HepG2 (cell line): ENCODE data around the gene CCDC122. TPM values are rescaled to one million over a fixed set of nuclear protein-coding genes. Genes with fewer than 3 reads are reported as not detected.

Experiments used
- ATAC-seq: fragments of 200-7000 bp; cut with Tn5 transposase; 3 replicates; pipeline ENCODE4 v1.9.1; 2020; ENCODE audit warnings: mild to moderate bottlenecking, moderate library complexity
- BruUV-seq: library from RNA; stranded (reverse); fragments of 400-500 nt; replicated peaks from 2 replicates; lab custom pipeline; 2021; lab: Mats Ljungman, UMichigan
- CTCF ChIA-PET: fragments of 300-600 bp; formaldehyde crosslinking; extraction: SDS; loops from one replicate; lab custom pipeline; 2021; ENCODE audit warnings: low total read pairs, inconsistent platforms, low intra/inter-chr PET ratio; lab: Yijun Ruan, JAX
- POLR2A ChIA-PET: fragments of 350-600 bp; sonication (Branson Sonifier 250); formaldehyde crosslinking; loops from one replicate; lab custom pipeline; 2020; ENCODE audit warnings: antibody characterized with exemption, inconsistent platforms; lab: Yijun Ruan, JAX
- DNase-seq: peaks from one replicate; pipeline ENCODE4 v3.0.0-alpha.2; 2015; ENCODE audit warnings: low spot score
- FAIRE-seq: peaks from 3 replicates; lab custom pipeline; 2011; peaks lifted over from hg19 to GRCh38; lab: Jason Lieb, UNC
- H2AFZ ChIP-seq: one replicate; pipeline ENCODE4 v1.6.1; 2011; ENCODE audit warnings: low read length, inconsistent platforms
- H3K27ac ChIP-seq: fragments of 300-600 bp; 3 replicates; pipeline ENCODE4 v1.8.0; 2011; ENCODE audit warnings: mixed run types, mild to moderate bottlenecking, mixed read lengths, low read length, inconsistent platforms; ENCODE audit not compliant: insufficient read depth; ENCODE audit errors: extremely low read length
- H3K27me3 ChIP-seq, 2 experiments: fragments of 200-600 bp in 1 of 2; 2 replicates in 1 of 2; 3 replicates in 1 of 2; pipeline versions ENCODE4 v1.6.0 to v1.8.0; 2011; ENCODE audit warnings: low read length in 2 of 2, mild to moderate bottlenecking in 2 of 2, moderate library complexity in 2 of 2, inconsistent platforms in 1 of 2; ENCODE audit not compliant: insufficient read depth in 2 of 2, control insufficient read depth in 1 of 2
- H3K36me3 ChIP-seq, 2 experiments: fragments of 200-600 bp in 1 of 2; replicated peaks in 1 of 2; 2 replicates in 1 of 2; 3 replicates in 1 of 2; pipeline versions ENCODE4 v1.5.1 to v1.8.0; 2011; ENCODE audit warnings: low read length in 2 of 2, inconsistent platforms in 1 of 2; ENCODE audit not compliant: insufficient read depth in 2 of 2, control insufficient read depth in 1 of 2
- H3K4me1 ChIP-seq: 2 replicates; pipeline ENCODE4 v1.5.1; 2012; ENCODE audit warnings: low read length, inconsistent platforms; ENCODE audit not compliant: insufficient read depth
- H3K4me2 ChIP-seq: 2 replicates; pipeline ENCODE4 v1.6.0; 2011; ENCODE audit warnings: low read depth, low read length, inconsistent platforms
- H3K4me3 ChIP-seq, 3 experiments: fragments of 200-600 bp in 1 of 3; sonication (generic), shearing (Covaris generic) in 1 of 3; replicated peaks in 1 of 3; 2 replicates each; pipeline ENCODE4 v1.5.1; 2011 to 2016; ENCODE audit warnings: low read length in 3 of 3, inconsistent platforms in 2 of 3, low read depth in 2 of 3, mild to moderate bottlenecking in 2 of 3, control low read depth in 1 of 3, mixed read lengths in 1 of 3; ENCODE audit not compliant: insufficient read depth in 1 of 3
- H3K79me2 ChIP-seq: one replicate; pipeline ENCODE4 v1.6.1; 2011; ENCODE audit warnings: low read length, inconsistent platforms; ENCODE audit not compliant: insufficient read depth
- H3K9ac ChIP-seq: 2 replicates; pipeline ENCODE4 v1.6.0; 2011; ENCODE audit warnings: mild to moderate bottlenecking, low read depth, low read length, inconsistent platforms; ENCODE audit not compliant: insufficient read depth
- H3K9me3 ChIP-seq: 2 replicates; pipeline ENCODE4 v1.5.1; 2012; ENCODE audit warnings: mild to moderate bottlenecking, low read length
- H4K20me1 ChIP-seq: 2 replicates; pipeline ENCODE4 v1.6.0; 2011; ENCODE audit warnings: inconsistent platforms, mild to moderate bottlenecking, low read length, moderate library complexity; ENCODE audit not compliant: insufficient read depth
- DR1 ChIP-seq: sonication (generic); formaldehyde crosslinking; IDR thresholded peaks from 2 replicates; pipeline ENCODE4 v1.8.0; 2021; ENCODE audit warnings: mild to moderate bottlenecking, missing genetic modification reagents, inconsistent platforms
- FOXA3 ChIP-seq: IDR thresholded peaks from 2 replicates; pipeline ENCODE4 v1.6.1; 2016; ENCODE audit warnings: missing genetic modification reagents, missing compliant biosample characterization
- GATAD1 ChIP-seq: IDR thresholded peaks from 2 replicates; pipeline ENCODE4 v1.6.1; 2016; ENCODE audit warnings: missing genetic modification reagents, missing compliant biosample characterization
- GTF2F1 ChIP-seq: fragments of 150-350 bp; IDR thresholded peaks from 2 replicates; pipeline ENCODE4 v1.6.1; 2014; ENCODE audit warnings: low read length
- MYNN ChIP-seq: sonication (generic); formaldehyde crosslinking; IDR thresholded peaks from 2 replicates; pipeline ENCODE4 v1.4.0; 2020; ENCODE audit warnings: mild to moderate bottlenecking, low read depth, missing genetic modification reagents
- SOX5 ChIP-seq: IDR thresholded peaks from 2 replicates; pipeline ENCODE4 v1.6.1; 2016; ENCODE audit warnings: borderline replicate concordance
- ZNF782 ChIP-seq: sonication (generic); formaldehyde crosslinking; IDR thresholded peaks from 2 replicates; pipeline ENCODE4 v1.4.0; 2020; ENCODE audit warnings: missing genetic modification reagents, mild to moderate bottlenecking, borderline replicate concordance
- WGBS: methylation state at CpG from one replicate; pipeline ENCODE4 v1.1.6; 2017; ENCODE audit warnings: low lambda C conversion rate; 5-methylcytosine and 5-hydroxymethylcytosine counted together
- in situ Hi-C: cut with HindIII; loops from 2 replicates; pipeline ENCODE4 v1.10.0; 2017; ENCODE audit warnings: low pct_unique_long_range_greater_than_20kb; ENCODE audit not compliant: extremely low pct_ligation_motif_present
- intact Hi-C: fragments of 100-400 bp; cut with micrococcal nuclease; formaldehyde crosslinking; loops from one replicate; pipeline ENCODE4 v1.10.0; 2022; ENCODE audit not compliant: unreplicated experiment
- polyA plus RNA-seq, 8 experiments: library from polyadenylated mRNA; depleted of rRNA in 3 of 8; stranded (reverse) in 7 of 8; unstranded in 1 of 8; fragments of >200 nt; fragmentation: Illumina TruSeq in 4 of 8; extraction: Trizol in 4 of 8; gene quantifications; 2 replicates each; pipeline versions ENCODE4 v1.2.1 to v1.2.3, GENCODE V29; 2011 to 2016; ENCODE audit warnings: low read depth in 4 of 8, missing spikeins in 1 of 8, mixed read lengths in 1 of 8; ENCODE audit not compliant: insufficient read depth in 1 of 8
- total RNA-seq, 5 experiments: library from RNA; depleted of rRNA; stranded (reverse); fragments of >200 nt; fragmentation: Illumina TruSeq; extraction: Trizol; gene quantifications; 2 replicates each; pipeline ENCODE4 v1.2.3, GENCODE V29; 2016; ENCODE audit warnings: low read depth in 1 of 5
- TF ChIP-seq, protein P1 (sequence below): sonication (generic); formaldehyde crosslinking; IDR thresholded peaks from 2 replicates; pipeline ENCODE4 v1.4.0; 2020; ENCODE audit warnings: missing genetic modification reagents
- TF ChIP-seq, protein P2 (sequence below): sonication (generic); formaldehyde crosslinking; IDR thresholded peaks from 2 replicates; pipeline ENCODE4 v1.8.0; 2022; ENCODE audit warnings: mild to moderate bottlenecking, missing genetic modification reagents; ENCODE audit not compliant: insufficient replicate concordance
- TF ChIP-seq, protein P3 (sequence below): sonication (generic); formaldehyde crosslinking; IDR thresholded peaks from 2 replicates; pipeline ENCODE4 v1.5.0; 2020; ENCODE audit warnings: missing genetic modification reagents, mild to moderate bottlenecking, borderline replicate concordance

The CCDC122 gene
- total and polyA plus RNA-seq, 2 of the 13 experiments (the other 11 are each of a cell fraction or from before 2014, with no cell fraction given), result 0.32 to 3.5 TPM

DNA sequence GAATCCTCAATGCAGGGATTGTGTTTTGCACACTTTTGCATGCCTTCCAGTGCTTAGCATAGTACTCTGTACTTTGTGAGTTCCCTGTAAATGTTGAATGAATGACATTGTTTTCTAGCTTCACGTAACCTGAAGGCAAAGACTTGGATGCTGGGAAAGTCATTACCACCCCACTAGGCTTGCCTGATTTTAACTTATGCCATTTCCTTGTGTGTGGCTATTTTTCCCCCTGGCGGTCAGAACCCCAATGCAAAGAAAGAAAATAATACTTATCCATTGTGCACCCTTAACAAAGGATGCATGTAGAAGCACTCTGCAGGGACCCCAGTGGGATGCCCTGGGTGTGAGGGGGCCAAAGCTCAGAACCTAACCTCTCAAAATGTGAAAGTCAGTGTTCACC is 91.5 kb downstream of the CCDC122 start:
- CTCF ChIA-PET, result no interaction called here
- ATAC-seq (no peak), DNase-seq (no peak), FAIRE-seq (no peak)
- intact Hi-C loops (no loop called here), in situ Hi-C loops (loop anchor here (25.0 kb wide), 1 partner anchor 476 kb away; no protein-coding TSS in a partner anchor)
- Histone ChIP-seq H3K9me3 (no peaks in the 10 kb centered on the region), H3K4me1 (peaks cover 7% of the 10 kb centered on the region; the same call in 1 of the 2 replicates), H3K36me3 (no peaks in the 10 kb centered on the region), H3K4me3 (no peak overlapping the region), H3K27me3 (peaks cover 2 to 42% of the 10 kb centered on the region in 2 experiments; a peak in 4 of 5 replicates), H3K4me2 (no peak overlapping the region), H3K9ac (no peak overlapping the region), H4K20me1 (no peaks in the 10 kb centered on the region), H2AFZ (no peak overlapping the region), H3K27ac (no peak overlapping the region), H3K79me2 (no peaks in the 10 kb centered on the region)
- WGBS, result 23% methylated on average over 2 of the region's 2 CpGs
- no TSS peak for BruUV-seq
- POLR2A ChIA-PET, result no interaction called here
- TF ChIP-seq GATAD1 (CRISPR knock-in tag) (no peak), SOX5 (CRISPR knock-in tag) (no peak), GTF2F1 (no peak)
- TF ChIP-seq, protein P1, sequence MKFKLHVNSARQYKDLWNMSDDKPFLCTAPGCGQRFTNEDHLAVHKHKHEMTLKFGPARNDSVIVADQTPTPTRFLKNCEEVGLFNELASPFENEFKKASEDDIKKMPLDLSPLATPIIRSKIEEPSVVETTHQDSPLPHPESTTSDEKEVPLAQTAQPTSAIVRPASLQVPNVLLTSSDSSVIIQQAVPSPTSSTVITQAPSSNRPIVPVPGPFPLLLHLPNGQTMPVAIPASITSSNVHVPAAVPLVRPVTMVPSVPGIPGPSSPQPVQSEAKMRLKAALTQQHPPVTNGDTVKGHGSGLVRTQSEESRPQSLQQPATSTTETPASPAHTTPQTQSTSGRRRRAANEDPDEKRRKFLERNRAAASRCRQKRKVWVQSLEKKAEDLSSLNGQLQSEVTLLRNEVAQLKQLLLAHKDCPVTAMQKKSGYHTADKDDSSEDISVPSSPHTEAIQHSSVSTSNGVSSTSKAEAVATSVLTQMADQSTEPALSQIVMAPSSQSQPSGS, result no peak

DNA sequence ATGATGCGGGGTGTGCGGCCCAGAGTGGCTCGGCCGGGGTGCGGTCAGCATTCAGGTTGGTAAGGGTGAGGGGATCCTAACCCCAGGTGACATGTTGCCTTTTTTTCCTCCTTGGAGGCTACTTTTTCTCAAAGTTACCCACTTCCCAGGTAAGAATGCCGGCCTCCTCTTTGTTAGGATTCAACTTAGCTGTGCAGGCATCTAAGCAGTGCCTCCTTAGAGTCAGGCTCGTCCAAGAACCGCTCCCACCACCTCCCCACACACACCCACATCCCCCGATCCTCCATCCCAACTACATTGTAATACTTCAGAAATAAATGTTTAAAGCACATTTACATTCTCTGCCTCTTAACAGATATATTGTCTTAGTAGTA is 92.0 kb downstream of the CCDC122 start:
- POLR2A ChIA-PET, result no interaction called here
- DNase-seq, result no peak
- in situ Hi-C loops, result loop anchor here (25.0 kb wide), 1 partner anchor 475 kb away; no protein-coding TSS in a partner anchor
- Histone ChIP-seq H3K9me3 (no peaks in the 10 kb centered on the region), H3K79me2 (no peaks in the 10 kb centered on the region), H3K4me2 (peak overlapping the region; percentile 63), H3K4me1 (peaks cover 7% of the 10 kb centered on the region; the same call in 1 of the 2 replicates), H4K20me1 (no peaks in the 10 kb centered on the region), H3K9ac (no peak overlapping the region), H3K36me3 (no peaks in the 10 kb centered on the region), H3K27me3 (peaks cover 2 to 42% of the 10 kb centered on the region in 2 experiments; a peak in 4 of 5 replicates), H3K27ac (no peak overlapping the region), H2AFZ (no peak overlapping the region), H3K4me3 (peak overlapping the region in 1 of 3 experiments; percentile 64; a peak in 1 of 6 replicates)
- TF ChIP-seq DR1 (CRISPR knock-in tag) (no peak), FOXA3 (CRISPR knock-in tag) (no peak), ZNF782 (CRISPR knock-in tag) (no peak), MYNN (no peak)
- TF ChIP-seq, protein P2, sequence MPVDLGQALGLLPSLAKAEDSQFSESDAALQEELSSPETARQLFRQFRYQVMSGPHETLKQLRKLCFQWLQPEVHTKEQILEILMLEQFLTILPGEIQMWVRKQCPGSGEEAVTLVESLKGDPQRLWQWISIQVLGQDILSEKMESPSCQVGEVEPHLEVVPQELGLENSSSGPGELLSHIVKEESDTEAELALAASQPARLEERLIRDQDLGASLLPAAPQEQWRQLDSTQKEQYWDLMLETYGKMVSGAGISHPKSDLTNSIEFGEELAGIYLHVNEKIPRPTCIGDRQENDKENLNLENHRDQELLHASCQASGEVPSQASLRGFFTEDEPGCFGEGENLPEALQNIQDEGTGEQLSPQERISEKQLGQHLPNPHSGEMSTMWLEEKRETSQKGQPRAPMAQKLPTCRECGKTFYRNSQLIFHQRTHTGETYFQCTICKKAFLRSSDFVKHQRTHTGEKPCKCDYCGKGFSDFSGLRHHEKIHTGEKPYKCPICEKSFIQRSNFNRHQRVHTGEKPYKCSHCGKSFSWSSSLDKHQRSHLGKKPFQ (CRISPR knock-in tag), result no peak
- TF ChIP-seq, protein P3, sequence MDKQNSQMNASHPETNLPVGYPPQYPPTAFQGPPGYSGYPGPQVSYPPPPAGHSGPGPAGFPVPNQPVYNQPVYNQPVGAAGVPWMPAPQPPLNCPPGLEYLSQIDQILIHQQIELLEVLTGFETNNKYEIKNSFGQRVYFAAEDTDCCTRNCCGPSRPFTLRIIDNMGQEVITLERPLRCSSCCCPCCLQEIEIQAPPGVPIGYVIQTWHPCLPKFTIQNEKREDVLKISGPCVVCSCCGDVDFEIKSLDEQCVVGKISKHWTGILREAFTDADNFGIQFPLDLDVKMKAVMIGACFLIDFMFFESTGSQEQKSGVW (CRISPR knock-in tag), result no peak
- no peak for ATAC-seq
- FAIRE-seq, result no peak
- CTCF ChIA-PET, result no interaction called here
- BruUV-seq, result no TSS peak
- WGBS, result 52% methylated on average over 4 of the region's 9 CpGs
- intact Hi-C loops, result no loop called here
